B cell (primary cell): ENCODE measurements around the gene NREP. TPM values are rescaled to one million over a fixed set of nuclear protein-coding genes. Genes with fewer than 3 reads are reported as not detected.
"Not testable (repeated sequence)": the region's sequence is repeated elsewhere in the genome, so short reads cannot be mapped to it uniquely, and the experiment has no call there.

ENCODE experiments used
- ATAC-seq: fragments of 200-7000 bp; cut with Tn5 transposase; one replicate; pipeline ENCODE4 v1.10.0; 2021; ENCODE audit warnings: low read depth, mild to moderate bottlenecking, moderate number of reproducible peaks, moderate library complexity
- CTCF ChIA-PET: fragments of 350-600 bp; sonication (Branson Sonifier 250); formaldehyde crosslinking; loops from one replicate; lab custom pipeline; 2021; ENCODE audit warnings: antibody characterized with exemption, inconsistent platforms; lab: Charles Lee
- POLR2A ChIA-PET: fragments of 350-600 bp; sonication (Branson Sonifier 250); formaldehyde crosslinking; loops from one replicate; lab custom pipeline; 2021; ENCODE audit warnings: antibody characterized with exemption; lab: Charles Lee
- DNase-seq: peaks from one replicate; pipeline ENCODE4 v3.0.0; 2013
- H2AFZ ChIP-seq: 2 replicates; pipeline ENCODE4 v1.6.1; 2012; ENCODE audit warnings: mild to moderate bottlenecking, low read depth, low read length; ENCODE audit not compliant: insufficient read depth, poor library complexity, severe bottlenecking
- H3K27ac ChIP-seq, 2 donors: 1 replicate in 1 of 2; 2 replicates in 1 of 2; pipeline ENCODE4 v1.5.1; 2012 to 2013; ENCODE audit warnings: low read length in 2 of 2, mild to moderate bottlenecking in 2 of 2, moderate library complexity in 1 of 2
- H3K27me3 ChIP-seq, 4 experiments: fragments of 200-600 bp in 1 of 4; sonication (generic) in 1 of 4; replicated peaks in 1 of 4; 1 replicate in 2 of 4; 2 replicates in 2 of 4; pipeline versions ENCODE4 v1.6.1 to v1.7.0; 2013 to 2016; ENCODE audit warnings: low read length in 3 of 4, mild to moderate bottlenecking in 2 of 4, mixed read lengths in 1 of 4, moderate library complexity in 1 of 4; ENCODE audit not compliant: insufficient read depth in 4 of 4, control insufficient read depth in 3 of 4; ENCODE audit errors: control extremely low read depth in 1 of 4
- H3K36me3 ChIP-seq, 2 experiments: replicated peaks in 1 of 2; 1 replicate in 1 of 2; 2 replicates in 1 of 2; pipeline versions ENCODE4 v1.6.1 to v1.7.1; 2013; ENCODE audit warnings: low read length in 1 of 2; ENCODE audit not compliant: insufficient read depth in 2 of 2, control insufficient read depth in 1 of 2; ENCODE audit errors: control extremely low read depth in 1 of 2, extremely low read depth in 1 of 2
- H3K4me1 ChIP-seq, 2 donors: fragments of 200-600 bp in 1 of 2; sonication (generic) in 1 of 2; 1 replicate in 1 of 2; 2 replicates in 1 of 2; pipeline versions ENCODE4 v1.5.1 to v1.6.1; 2013 to 2017; ENCODE audit warnings: low read length in 2 of 2; ENCODE audit not compliant: control insufficient read depth in 2 of 2, insufficient read depth in 2 of 2
- H3K4me2 ChIP-seq: replicated peaks from 2 replicates; pipeline ENCODE3; 2012; ENCODE audit warnings: mild to moderate bottlenecking, low read depth, low read length; ENCODE audit not compliant: poor library complexity, severe bottlenecking
- H3K4me3 ChIP-seq, 5 experiments: fragments of 200-600 bp in 1 of 5; sonication (generic) in 1 of 5; 1 replicate in 3 of 5; 2 replicates in 2 of 5; pipeline versions ENCODE4 v1.5.1 to v1.7.0; 2011 to 2016; ENCODE audit warnings: low read length in 4 of 5, mild to moderate bottlenecking in 4 of 5, low read depth in 2 of 5, control low read depth in 1 of 5, moderate library complexity in 1 of 5; ENCODE audit not compliant: insufficient read depth in 1 of 5; ENCODE audit errors: control extremely low read depth in 1 of 5, extremely low read depth in 1 of 5
- H3K79me2 ChIP-seq: fragments of 200-600 bp; sonication (generic); one replicate; pipeline ENCODE4 v1.6.0; 2016; ENCODE audit warnings: low read length; ENCODE audit not compliant: control insufficient read depth, insufficient read depth
- H3K9ac ChIP-seq: fragments of 200-600 bp; sonication (generic); 2 replicates; pipeline ENCODE4 v1.6.1; 2017; ENCODE audit warnings: mild to moderate bottlenecking, low read length, moderate library complexity
- H3K9me3 ChIP-seq, 3 donors: one replicate each; pipeline versions ENCODE4 v1.6.1 to v1.7.1; 2013; ENCODE audit warnings: low read length in 2 of 3; ENCODE audit not compliant: control insufficient read depth in 2 of 3, insufficient read depth in 1 of 3; ENCODE audit errors: control extremely low read depth in 1 of 3
- H4K20me1 ChIP-seq: 2 replicates; pipeline ENCODE4 v1.6.0; 2012; ENCODE audit warnings: mild to moderate bottlenecking, low read length; ENCODE audit not compliant: insufficient read depth, control insufficient read depth, poor library complexity, severe bottlenecking
- H3K27ac Mint-ChIP-seq: one replicate; pipeline ENCODE4 v1.8.0; 2021; ENCODE audit warnings: mixed read lengths
- H3K27me3 Mint-ChIP-seq: one replicate; pipeline ENCODE4 v1.8.0; 2021; ENCODE audit warnings: mixed read lengths
- H3K4me1 Mint-ChIP-seq: one replicate; pipeline ENCODE4 v1.8.0; 2021; ENCODE audit warnings: mixed read lengths
- H3K4me3 Mint-ChIP-seq: one replicate; pipeline ENCODE4 v1.8.0; 2021; ENCODE audit warnings: mixed read lengths
- H3K9me3 Mint-ChIP-seq: one replicate; pipeline ENCODE4 v1.8.0; 2022; ENCODE audit warnings: mixed read lengths; ENCODE audit not compliant: insufficient read depth
- CTCF ChIP-seq: fragments of 200-600 bp; IDR thresholded peaks from one replicate; pipeline ENCODE4 v1.8.0; 2022; ENCODE audit warnings: antibody characterized with exemption, mild to moderate bottlenecking
- EZH2 ChIP-seq: IDR thresholded peaks from 2 replicates; pipeline ENCODE4 v1.6.1; 2012; ENCODE audit warnings: borderline replicate concordance, low read depth, mild to moderate bottlenecking, moderate library complexity, low read length; ENCODE audit not compliant: insufficient read depth, poor library complexity, severe bottlenecking
- WGBS: methylation state at CpG from one replicate; pipeline ENCODE4 v1.1.5; 2013; ENCODE audit warnings: missing lambda C conversion rate; ENCODE audit not compliant: insufficient coverage; 5-methylcytosine and 5-hydroxymethylcytosine counted together
- intact Hi-C: fragments of 100-400 bp; cut with micrococcal nuclease; formaldehyde crosslinking; loops from one replicate; pipeline ENCODE4 v1.10.0; 2022
- polyA plus RNA-seq: library from polyadenylated mRNA; depleted of rRNA; stranded (reverse); fragments of >200 nt; gene quantifications from 2 replicates; pipeline ENCODE4 v1.2.3, GENCODE V29; 2012
- total RNA-seq, 2 donors: library from RNA; stranded (reverse); fragments of 120-200 nt in 1 of 2; gene quantifications; 1 replicate in 1 of 2; 2 replicates in 1 of 2; pipeline versions ENCODE4 v1.2.3 to v1.2.4, GENCODE V29; 2013 to 2022

NREP gene
- total and polyA plus RNA-seq, 2 donors (not counting 1 experiment from before 2014, with no cell fraction given) = 6.7 to 17.0 TPM

- no peak overlapping the region for H3K27ac Mint-ChIP-seq
- H3K4me1 ChIP-seq = no peaks in the 10 kb centered on the region
- ChIA-PET POLR2A (no interaction called here), CTCF (no interaction called here)
- no peak overlapping the region for H3K9ac ChIP-seq
- DNase-seq (no peak), ATAC-seq (no peak)
- no peak overlapping the region for H3K27ac ChIP-seq
- no peaks in the 10 kb centered on the region for H4K20me1 ChIP-seq
- no peaks in the 10 kb centered on the region for H3K79me2 ChIP-seq
- no peak overlapping the region for H3K4me2 ChIP-seq
- peaks cover 0 to 3% (median 0%) of the 10 kb centered on the region in 3 donors for H3K9me3 ChIP-seq
- no peaks in the 10 kb centered on the region for H3K36me3 ChIP-seq
- intact Hi-C loops = no loop called here
- no peak overlapping the region for H2AFZ ChIP-seq
- TF ChIP-seq EZH2 (no peak), CTCF (no peak)
- H3K27me3 Mint-ChIP-seq = peaks cover 13% of the 10 kb centered on the region
- no peak overlapping the region for H3K4me3 Mint-ChIP-seq
- H3K4me3 ChIP-seq = no peak overlapping the region
- no peaks in the 10 kb centered on the region for H3K27me3 ChIP-seq
- no peaks in the 10 kb centered on the region for H3K9me3 Mint-ChIP-seq
- H3K4me1 Mint-ChIP-seq = no peaks in the 10 kb centered on the region
These were observed 37.2 kb downstream of the NREP start for GRCh38 chr5:111719773-111720172.

GRCh38 chr5:111716789-111717188 is 40.2 kb downstream of the NREP start:
- not testable (repeated sequence) for H3K4me2 ChIP-seq

More at GRCh38 chr5:111716789-111717188, 40.2 kb downstream of the NREP start:
- H3K4me1 Mint-ChIP-seq, H3K9me3 ChIP-seq, H3K9ac ChIP-seq, ATAC-seq, H3K27me3 ChIP-seq, H3K27ac Mint-ChIP-seq, H3K36me3 ChIP-seq, H3K4me3 ChIP-seq, H3K9me3 Mint-ChIP-seq, H2AFZ ChIP-seq, H3K79me2 ChIP-seq, DNase-seq, intact Hi-C loops, H3K4me3 Mint-ChIP-seq, H4K20me1 ChIP-seq, POLR2A ChIA-PET, H3K4me1 ChIP-seq, H3K27ac ChIP-seq, CTCF ChIA-PET: not testable (repeated sequence)
- 96% methylated on average over 3 of the region's 3 CpGs for WGBS
- peaks cover 13% of the 10 kb centered on the region for H3K27me3 Mint-ChIP-seq
